Measurements from ENCODE around the gene KCNN2.

KCNN2 gene

DNA sequence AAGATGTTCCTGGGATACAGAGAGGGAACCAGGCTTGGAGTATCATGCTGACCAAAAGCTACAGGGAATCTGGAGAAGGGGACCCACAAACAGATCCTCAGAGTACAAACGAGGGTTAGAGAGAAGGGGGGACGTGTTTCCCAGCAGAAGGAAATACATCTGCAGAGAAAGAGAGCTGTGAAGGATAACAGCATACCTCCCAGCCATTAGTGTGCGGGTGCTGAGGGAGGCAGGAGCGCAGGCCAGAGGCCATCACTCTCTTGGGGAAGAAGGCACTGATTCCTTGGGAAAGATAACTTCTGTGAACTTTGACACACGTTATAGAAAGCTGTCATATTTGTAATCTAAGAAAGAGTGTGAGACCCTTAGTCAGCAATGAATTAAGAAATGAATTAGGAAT, 96.9 kb downstream of the KCNN2 start:
- H3K27me3 ChIP-seq (ENCODE audit: insufficient read depth, low read length) = no peaks in the 10 kb centered on the region
- no peak overlapping the region for H3K4me3 ChIP-seq (ENCODE audit: low read length)

DNA sequence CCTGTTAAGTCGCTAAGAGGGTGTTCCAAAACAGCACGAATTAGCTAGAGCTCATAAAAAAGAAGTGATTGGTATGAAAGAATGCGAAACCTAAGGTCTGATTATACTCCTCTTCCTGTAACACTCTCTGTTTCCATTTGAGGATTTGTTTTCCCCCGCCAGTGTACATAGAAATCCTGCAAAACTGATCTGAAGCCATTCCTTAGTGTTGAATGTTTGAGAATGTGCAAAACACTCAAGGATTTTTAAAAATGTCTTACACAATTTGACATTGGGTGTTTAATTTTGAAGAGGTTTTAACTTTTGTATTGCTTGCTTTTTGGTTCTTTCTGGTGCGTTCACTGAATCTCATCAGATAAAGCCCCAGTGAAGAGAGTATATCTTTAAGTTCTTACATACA, 105.3 kb downstream of the KCNN2 start:
- H3K27me3 ChIP-seq (ENCODE audit: insufficient read depth, low read length) = no peaks in the 10 kb centered on the region
- H3K27ac ChIP-seq (ENCODE audit: low read length) = no peak overlapping the region
- H3K4me3 ChIP-seq (ENCODE audit: low read length) = no peak overlapping the region
- H3K9ac ChIP-seq (ENCODE audit: low read depth, low read length) = no peak overlapping the region
- H3K4me1 ChIP-seq (ENCODE audit: insufficient read depth, low read length) = no peaks in the 10 kb centered on the region
- no peaks in the 10 kb centered on the region for H3K9me3 ChIP-seq (ENCODE audit: insufficient read depth, low read depth, low read length)
- H3K36me3 ChIP-seq (ENCODE audit: insufficient read depth, low read depth, low read length) = peaks cover 15% of the 10 kb centered on the region

More for the DNA sequence above, 96.9 kb downstream of the KCNN2 start:
- H3K9me3 ChIP-seq (ENCODE audit: insufficient read depth, low read depth, low read length) = no peaks in the 10 kb centered on the region
- H3K9ac ChIP-seq (ENCODE audit: low read depth, low read length) = no peak overlapping the region
- peaks cover 15% of the 10 kb centered on the region for H3K4me1 ChIP-seq (ENCODE audit: insufficient read depth, low read length)
- peaks cover 7% of the 10 kb centered on the region; the same call in 1 of the 2 replicates for H3K36me3 ChIP-seq (ENCODE audit: insufficient read depth, low read depth, low read length)
- H3K27ac ChIP-seq (ENCODE audit: low read length) = no peak overlapping the region

- Histone ChIP-seq H3K4me1 (ENCODE audit: insufficient read depth, low read length) (no peaks in the 10 kb centered on the region), H3K27me3 (ENCODE audit: insufficient read depth, low read length) (no peaks in the 10 kb centered on the region), H3K27ac (ENCODE audit: low read length) (no peak overlapping the region), H3K4me3 (ENCODE audit: low read length) (no peak overlapping the region), H3K9ac (ENCODE audit: low read depth, low read length) (no peak overlapping the region), H3K36me3 (ENCODE audit: insufficient read depth, low read depth, low read length) (peaks cover 15% of the 10 kb centered on the region), H3K9me3 (ENCODE audit: insufficient read depth, low read depth, low read length) (no peaks in the 10 kb centered on the region)
These were observed 105.9 kb downstream of the KCNN2 start for GRCh38 chr5:114467729-114468128.

- Histone ChIP-seq H3K4me3 (ENCODE audit: low read length) (no peak overlapping the region), H3K9me3 (ENCODE audit: insufficient read depth, low read depth, low read length) (no peaks in the 10 kb centered on the region), H3K4me1 (ENCODE audit: insufficient read depth, low read length) (no peaks in the 10 kb centered on the region), H3K27me3 (ENCODE audit: insufficient read depth, low read length) (no peaks in the 10 kb centered on the region), H3K27ac (ENCODE audit: low read length) (no peak overlapping the region), H3K36me3 (ENCODE audit: insufficient read depth, low read depth, low read length) (peaks cover 5% of the 10 kb centered on the region), H3K9ac (ENCODE audit: low read depth, low read length) (no peak overlapping the region)
These were observed 107.5 kb downstream of the KCNN2 start for GRCh38 chr5:114469372-114469771.

DNA sequence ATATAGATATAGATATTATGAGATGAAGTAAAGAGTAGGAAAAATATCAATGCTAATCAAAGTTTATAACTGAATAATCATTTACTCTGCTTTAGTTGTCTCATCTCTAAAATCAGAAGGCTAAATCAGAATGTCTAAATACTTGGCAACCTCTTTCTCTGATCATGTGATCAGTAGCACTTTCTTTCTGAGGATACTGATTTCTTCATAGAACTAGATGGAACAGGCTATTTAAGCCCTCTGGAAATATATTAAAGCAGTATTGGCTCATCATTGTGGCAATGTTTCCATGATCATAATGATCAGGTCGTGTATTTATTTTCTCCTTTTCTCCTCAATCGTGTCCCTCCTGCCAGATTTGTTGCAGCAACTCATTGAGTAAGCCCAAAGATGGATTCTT, 109.7 kb downstream of the KCNN2 start:
- no peaks in the 10 kb centered on the region for H3K4me1 ChIP-seq (ENCODE audit: insufficient read depth, low read length)
- H3K9ac ChIP-seq (ENCODE audit: low read depth, low read length) = no peak overlapping the region
- H3K36me3 ChIP-seq (ENCODE audit: insufficient read depth, low read depth, low read length) = peaks cover 10% of the 10 kb centered on the region
- H3K27me3 ChIP-seq (ENCODE audit: insufficient read depth, low read length) = no peaks in the 10 kb centered on the region
- no peaks in the 10 kb centered on the region for H3K9me3 ChIP-seq (ENCODE audit: insufficient read depth, low read depth, low read length)
- H3K27ac ChIP-seq (ENCODE audit: low read length) = no peak overlapping the region
- H3K4me3 ChIP-seq (ENCODE audit: low read length) = no peak overlapping the region

- Histone ChIP-seq H3K27me3 (ENCODE audit: insufficient read depth, low read length) (no peaks in the 10 kb centered on the region), H3K4me1 (ENCODE audit: insufficient read depth, low read length) (peaks cover 10% of the 10 kb centered on the region; the same call in 1 of the 2 replicates), H3K4me3 (ENCODE audit: low read length) (no peak overlapping the region), H3K27ac (ENCODE audit: low read length) (no peak overlapping the region), H3K9me3 (ENCODE audit: insufficient read depth, low read depth, low read length) (no peaks in the 10 kb centered on the region), H3K36me3 (ENCODE audit: insufficient read depth, low read depth, low read length) (peaks cover 10% of the 10 kb centered on the region), H3K9ac (ENCODE audit: low read depth, low read length) (no peak overlapping the region)
These were observed 111.7 kb downstream of the KCNN2 start for GRCh38 chr5:114473541-114473940.

DNA sequence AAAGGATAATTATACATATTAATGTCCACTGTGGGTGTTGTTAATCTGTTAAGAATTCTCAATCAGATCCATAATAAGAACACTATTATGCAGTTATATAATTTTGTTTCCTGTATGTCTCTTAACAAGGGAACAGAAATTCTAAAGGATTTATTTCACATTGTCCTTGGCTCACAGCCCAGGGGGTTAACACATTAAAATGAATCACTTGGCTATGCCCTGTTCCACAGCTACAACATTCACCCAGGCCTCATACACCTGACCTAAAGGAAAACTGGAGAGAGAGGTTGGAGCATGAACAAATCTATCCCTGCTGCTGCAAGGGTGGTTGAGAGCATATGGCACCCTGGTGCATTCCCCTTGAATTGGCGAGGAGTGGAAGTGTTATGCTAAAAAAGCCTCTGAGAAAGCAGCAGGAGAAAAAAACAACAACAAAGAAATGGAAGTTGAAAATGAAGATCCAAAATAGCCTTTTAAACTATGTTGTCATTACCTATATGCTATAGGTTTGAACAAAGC, 116.0 kb downstream of the KCNN2 start:
- Histone ChIP-seq H3K27me3 (ENCODE audit: insufficient read depth, low read length) (no peaks in the 10 kb centered on the region), H3K36me3 (ENCODE audit: insufficient read depth, low read depth, low read length) (peaks cover 10% of the 10 kb centered on the region), H3K9me3 (ENCODE audit: insufficient read depth, low read depth, low read length) (0 out of 2 replicates have a peak, but pooled peaks cover 2% of the 10 kb centered on the region), H3K4me3 (ENCODE audit: low read length) (no peak overlapping the region), H3K9ac (ENCODE audit: low read depth, low read length) (no peak overlapping the region), H3K4me1 (ENCODE audit: insufficient read depth, low read length) (peaks cover 10% of the 10 kb centered on the region; the same call in 1 of the 2 replicates), H3K27ac (ENCODE audit: low read length) (no peak overlapping the region)

DNA sequence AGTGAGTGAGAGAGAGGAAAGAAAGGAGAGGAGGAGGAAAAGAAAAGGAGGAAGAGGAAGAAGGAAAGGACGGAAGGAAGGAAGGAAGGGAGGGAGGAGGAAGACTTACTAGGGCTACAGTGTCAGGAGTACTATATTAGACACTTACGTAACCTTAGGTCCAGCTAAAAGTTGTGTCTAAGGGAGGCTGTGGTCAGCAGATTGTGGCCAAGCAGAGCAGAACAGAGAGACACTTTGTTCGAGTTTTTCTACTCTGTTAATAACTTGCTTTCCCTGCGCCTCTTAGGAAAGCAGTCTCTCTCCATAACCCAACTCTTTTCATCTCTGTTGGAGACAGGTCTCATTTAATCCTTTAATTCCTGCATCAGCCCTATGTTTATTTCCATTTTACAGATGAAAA, 138.9 kb downstream of the KCNN2 start:
- Histone ChIP-seq H3K4me3 (ENCODE audit: low read length) (no peak overlapping the region), H3K9ac (ENCODE audit: low read depth, low read length) (no peak overlapping the region), H3K27ac (ENCODE audit: low read length) (no peak overlapping the region), H3K4me1 (ENCODE audit: insufficient read depth, low read length) (no peaks in the 10 kb centered on the region), H3K9me3 (ENCODE audit: insufficient read depth, low read depth, low read length) (no peaks in the 10 kb centered on the region), H3K36me3 (ENCODE audit: insufficient read depth, low read depth, low read length) (peaks cover 18% of the 10 kb centered on the region), H3K27me3 (ENCODE audit: insufficient read depth, low read length) (no peaks in the 10 kb centered on the region)

- no peak overlapping the region for H3K27ac ChIP-seq (ENCODE audit: low read length)
- H3K36me3 ChIP-seq (ENCODE audit: insufficient read depth, low read depth, low read length) = no peaks in the 10 kb centered on the region
- H3K9ac ChIP-seq (ENCODE audit: low read depth, low read length) = no peak overlapping the region
- no peaks in the 10 kb centered on the region for H3K27me3 ChIP-seq (ENCODE audit: insufficient read depth, low read length)
- H3K9me3 ChIP-seq (ENCODE audit: insufficient read depth, low read depth, low read length) = no peaks in the 10 kb centered on the region
- 0 out of 2 replicates have a peak, but pooled peaks cover 4% of the 10 kb centered on the region for H3K4me1 ChIP-seq (ENCODE audit: insufficient read depth, low read length)
- H3K4me3 ChIP-seq (ENCODE audit: low read length) = no peak overlapping the region
These were observed 142.7 kb downstream of the KCNN2 start for GRCh38 chr5:114504560-114504959.

GRCh38 chr5:114524221-114524620, 162.4 kb downstream of the KCNN2 start:
- no peaks in the 10 kb centered on the region for H3K36me3 ChIP-seq (ENCODE audit: insufficient read depth, low read depth, low read length)
- H3K27me3 ChIP-seq (ENCODE audit: insufficient read depth, low read length) = no peaks in the 10 kb centered on the region
- no peak overlapping the region for H3K27ac ChIP-seq (ENCODE audit: low read length)
- no peak overlapping the region for H3K9ac ChIP-seq (ENCODE audit: low read depth, low read length)
- H3K4me1 ChIP-seq (ENCODE audit: insufficient read depth, low read length) = peaks cover 5% of the 10 kb centered on the region; the same call in 1 of the 2 replicates
- no peaks in the 10 kb centered on the region for H3K9me3 ChIP-seq (ENCODE audit: insufficient read depth, low read depth, low read length)
- no peak overlapping the region for H3K4me3 ChIP-seq (ENCODE audit: low read length)

DNA sequence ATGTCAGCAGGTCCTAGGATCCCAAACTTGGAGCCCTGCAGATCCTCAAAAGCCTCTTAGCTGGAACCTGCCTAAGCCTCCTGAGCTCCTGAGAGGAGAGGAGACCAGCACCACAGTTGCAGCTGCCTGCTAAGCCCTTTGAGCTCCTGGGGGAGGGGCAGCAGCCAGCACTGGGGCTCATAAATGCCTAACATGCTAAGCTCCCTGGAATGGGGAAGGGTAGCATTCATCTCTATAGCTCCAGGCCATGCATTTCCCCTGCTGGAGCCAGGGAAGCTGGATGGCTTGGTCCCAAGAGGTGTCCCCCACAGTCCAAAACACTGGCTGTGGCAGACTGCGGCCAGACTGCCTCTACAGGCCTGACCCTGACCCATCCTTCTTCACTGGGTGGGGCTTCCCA, 182.7 kb downstream of the KCNN2 start:
- H3K9ac ChIP-seq (ENCODE audit: low read depth, low read length) = no peak overlapping the region
- no peaks in the 10 kb centered on the region for H3K9me3 ChIP-seq (ENCODE audit: insufficient read depth, low read depth, low read length)
- no peaks in the 10 kb centered on the region for H3K27me3 ChIP-seq (ENCODE audit: insufficient read depth, low read length)
- H3K4me3 ChIP-seq (ENCODE audit: low read length) = no peak overlapping the region
- no peaks in the 10 kb centered on the region for H3K36me3 ChIP-seq (ENCODE audit: insufficient read depth, low read depth, low read length)
- H3K4me1 ChIP-seq (ENCODE audit: insufficient read depth, low read length) = no peaks in the 10 kb centered on the region
- no peak overlapping the region for H3K27ac ChIP-seq (ENCODE audit: low read length)

Measured in iPS-20b (cell line).